Lung (tissue), 12 donors: ENCODE data around the gene MED12L. TPM values are rescaled to one million over a fixed set of nuclear protein-coding genes. Genes with fewer than 3 reads are reported as not detected.
"Not testable (repeated sequence)": the region's sequence is repeated elsewhere in the genome, so short reads cannot be mapped to it uniquely, and the experiment has no call there.

ENCODE experiments used
- ATAC-seq: fragments of 200-7000 bp; cut with Tn5 transposase; one replicate; pipeline ENCODE4 v1.9.1; 2020; ENCODE audit warnings: moderate number of reproducible peaks; ENCODE audit not compliant: insufficient read depth, low FRiP score
- DNase-seq, 3 donors: peaks; one replicate each; pipeline ENCODE4 v3.0.0-alpha.2; 2013 to 2017
- H3K27ac ChIP-seq, 2 donors: one replicate each; pipeline ENCODE4 v1.5.1; 2013; ENCODE audit warnings: mild to moderate bottlenecking in 2 of 2, moderate library complexity in 2 of 2, control low read depth in 1 of 2, inconsistent platforms in 1 of 2, low read depth in 1 of 2, low read length in 1 of 2
- H3K27me3 ChIP-seq, 3 donors: one replicate each; pipeline ENCODE4 v1.5.1; 2013; ENCODE audit warnings: low read length in 2 of 3; ENCODE audit not compliant: control insufficient read depth in 3 of 3, insufficient read depth in 3 of 3
- H3K36me3 ChIP-seq, 4 donors: one replicate each; pipeline ENCODE4 v1.5.1; 2013; ENCODE audit warnings: low read length in 4 of 4, mild to moderate bottlenecking in 1 of 4, moderate library complexity in 1 of 4; ENCODE audit not compliant: control insufficient read depth in 4 of 4, insufficient read depth in 4 of 4
- H3K4me1 ChIP-seq, 5 donors: one replicate each; pipeline ENCODE4 v1.5.1; 2013; ENCODE audit warnings: low read length in 5 of 5, mild to moderate bottlenecking in 2 of 5, moderate library complexity in 1 of 5; ENCODE audit not compliant: control insufficient read depth in 5 of 5, insufficient read depth in 5 of 5
- H3K4me3 ChIP-seq: one replicate; pipeline ENCODE4 v1.5.1; 2013; ENCODE audit warnings: mild to moderate bottlenecking, control low read depth, moderate library complexity
- H3K9ac ChIP-seq, 2 donors: one replicate each; pipeline ENCODE4 v1.5.1; 2013; ENCODE audit warnings: low read length in 2 of 2, control low read depth in 1 of 2; ENCODE audit not compliant: insufficient read depth in 1 of 2
- H3K9me3 ChIP-seq, 4 donors: one replicate each; pipeline ENCODE4 v1.5.1; 2013; ENCODE audit warnings: low read length in 3 of 4, mild to moderate bottlenecking in 1 of 4, moderate library complexity in 1 of 4; ENCODE audit not compliant: control insufficient read depth in 4 of 4, insufficient read depth in 3 of 4
- WGBS, 2 donors: extraction: QIAGEN DNeasy Blood & Tissue Kit; methylation state at CpG; one replicate each; pipeline ENCODE4 v1.1.7; 2013; 5-methylcytosine and 5-hydroxymethylcytosine counted together
- polyA plus RNA-seq, 2 donors: library from polyadenylated mRNA; stranded (reverse); fragments of 200-250 nt; gene quantifications; one replicate each; pipeline ENCODE4 v1.2.1, GENCODE V29; 2013
- total RNA-seq, 2 donors: library from RNA; depleted of rRNA in 1 of 2; stranded (reverse); fragments of >200 nt in 1 of 2; gene quantifications; one replicate each; pipeline ENCODE4 v1.2.1, GENCODE V29; 2014 to 2021
- TF ChIP-seq, protein P1 (sequence below): IDR thresholded peaks from 2 replicates; pipeline ENCODE4 v1.5.1; 2012; ENCODE audit warnings: mild to moderate bottlenecking; ENCODE audit errors: control extremely low read depth, extremely low read depth
- donor health status: control.
- donor health status: control.
- donor health status: Bipolar disorder and iron deficiency.
- donor health status: healthy.
- donor health status: DM: yes; HTN: yes; CAD: no.

MED12L gene
- total and polyA plus RNA-seq, 4 donors = 0.02 to 0.82 (median 0.30) TPM

DNA sequence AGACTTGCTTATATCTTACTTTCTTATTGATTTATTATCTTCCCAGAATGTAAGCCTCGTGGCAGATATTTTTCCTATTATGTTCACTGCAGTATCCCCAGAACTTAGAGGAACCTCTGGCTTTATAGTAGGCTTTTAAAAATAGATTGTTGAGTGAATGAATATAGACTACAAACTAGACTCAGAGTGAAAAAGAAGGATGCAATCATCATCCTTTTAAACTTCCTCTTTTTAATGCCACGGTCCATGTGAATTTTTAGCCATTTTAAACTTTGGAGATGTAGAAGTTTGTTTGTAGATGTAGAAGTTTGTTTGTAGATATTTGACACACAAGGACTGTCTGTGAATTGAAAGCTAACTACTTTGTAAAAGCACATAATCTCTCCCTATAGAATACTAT lies 306.3 kb downstream of the MED12L start:
- TF ChIP-seq, protein P1, sequence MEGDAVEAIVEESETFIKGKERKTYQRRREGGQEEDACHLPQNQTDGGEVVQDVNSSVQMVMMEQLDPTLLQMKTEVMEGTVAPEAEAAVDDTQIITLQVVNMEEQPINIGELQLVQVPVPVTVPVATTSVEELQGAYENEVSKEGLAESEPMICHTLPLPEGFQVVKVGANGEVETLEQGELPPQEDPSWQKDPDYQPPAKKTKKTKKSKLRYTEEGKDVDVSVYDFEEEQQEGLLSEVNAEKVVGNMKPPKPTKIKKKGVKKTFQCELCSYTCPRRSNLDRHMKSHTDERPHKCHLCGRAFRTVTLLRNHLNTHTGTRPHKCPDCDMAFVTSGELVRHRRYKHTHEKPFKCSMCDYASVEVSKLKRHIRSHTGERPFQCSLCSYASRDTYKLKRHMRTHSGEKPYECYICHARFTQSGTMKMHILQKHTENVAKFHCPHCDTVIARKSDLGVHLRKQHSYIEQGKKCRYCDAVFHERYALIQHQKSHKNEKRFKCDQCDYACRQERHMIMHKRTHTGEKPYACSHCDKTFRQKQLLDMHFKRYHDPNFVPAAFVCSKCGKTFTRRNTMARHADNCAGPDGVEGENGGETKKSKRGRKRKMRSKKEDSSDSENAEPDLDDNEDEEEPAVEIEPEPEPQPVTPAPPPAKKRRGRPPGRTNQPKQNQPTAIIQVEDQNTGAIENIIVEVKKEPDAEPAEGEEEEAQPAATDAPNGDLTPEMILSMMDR = no peak
- Histone ChIP-seq H3K9me3 (no peaks in the 10 kb centered on the region), H3K36me3 (no peaks in the 10 kb centered on the region), H3K27me3 (no peaks in the 10 kb centered on the region), H3K4me3 (no peak overlapping the region), H3K9ac (no peak overlapping the region), H3K4me1 (no peaks in the 10 kb centered on the region), H3K27ac (no peak overlapping the region)
- WGBS, 2 donors = 50 to 63% methylated on average over 2 of the region's 2 CpGs
- ATAC-seq (no peak), DNase-seq (no peak)

DNA sequence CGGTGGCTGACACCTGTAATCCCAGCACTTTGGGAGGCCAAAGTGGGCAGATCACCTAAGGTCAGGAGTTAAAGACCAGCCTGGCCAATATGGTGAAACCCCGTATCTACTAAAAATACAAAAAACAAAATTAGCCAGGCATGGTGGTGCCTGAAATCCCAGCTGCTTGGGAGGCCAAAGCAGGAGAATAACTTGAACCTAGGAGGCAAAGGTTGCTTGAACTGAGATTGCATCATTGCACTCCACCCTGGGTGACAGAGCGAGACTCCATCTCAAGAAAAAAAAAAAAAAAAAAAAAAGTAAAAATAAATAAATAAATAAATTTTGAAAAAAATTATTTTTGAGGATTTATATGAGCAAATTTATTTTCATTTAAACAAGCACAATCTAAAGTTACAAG lies 306.7 kb downstream of the MED12L start:
- DNase-seq, H3K27ac ChIP-seq, H3K27me3 ChIP-seq, H3K36me3 ChIP-seq, H3K4me3 ChIP-seq, H3K9ac ChIP-seq, H3K9me3 ChIP-seq, ATAC-seq, H3K4me1 ChIP-seq: not testable (repeated sequence)
- WGBS, 2 donors = 86 to 89% methylated on average over 3 of the region's 3 CpGs

DNA sequence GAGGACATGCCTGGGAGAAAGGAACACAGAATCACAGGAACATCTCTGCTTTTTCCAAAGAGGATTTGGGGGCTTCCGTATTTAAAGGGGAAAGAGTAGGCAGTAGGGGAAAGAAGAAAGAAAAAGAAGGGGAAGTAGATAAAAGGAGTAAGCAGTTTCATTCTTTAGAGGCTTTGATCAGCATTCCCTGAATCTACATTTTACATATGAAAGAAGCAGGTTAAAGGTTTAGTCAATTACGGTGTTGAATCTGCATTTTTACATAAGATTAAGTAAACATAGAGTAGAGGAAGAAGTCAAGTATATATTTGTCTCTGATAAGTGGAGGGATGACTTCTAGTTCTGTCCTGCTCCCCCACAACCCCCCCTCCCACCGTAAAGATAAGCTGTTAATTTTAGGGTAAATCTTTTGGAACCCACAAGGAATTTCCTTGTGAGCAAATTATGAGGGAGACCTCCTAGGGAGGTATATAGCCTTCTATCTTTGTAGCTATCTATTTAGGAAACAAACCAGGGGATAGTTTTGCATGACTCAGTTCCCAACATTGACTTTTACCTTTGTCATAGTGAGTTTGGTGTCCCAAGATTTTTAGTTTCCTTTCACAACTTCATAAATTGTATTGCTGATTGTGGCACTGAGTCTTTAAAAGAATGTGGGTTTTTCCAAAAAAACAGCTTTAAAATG lies 307.8 kb downstream of the MED12L start:
- TF ChIP-seq, protein P1 = no peak
- 45 to 73% methylated on average over 3 of the region's 3 CpGs for WGBS, 2 donors
- H3K9me3 ChIP-seq = no peaks in the 10 kb centered on the region

DNA sequence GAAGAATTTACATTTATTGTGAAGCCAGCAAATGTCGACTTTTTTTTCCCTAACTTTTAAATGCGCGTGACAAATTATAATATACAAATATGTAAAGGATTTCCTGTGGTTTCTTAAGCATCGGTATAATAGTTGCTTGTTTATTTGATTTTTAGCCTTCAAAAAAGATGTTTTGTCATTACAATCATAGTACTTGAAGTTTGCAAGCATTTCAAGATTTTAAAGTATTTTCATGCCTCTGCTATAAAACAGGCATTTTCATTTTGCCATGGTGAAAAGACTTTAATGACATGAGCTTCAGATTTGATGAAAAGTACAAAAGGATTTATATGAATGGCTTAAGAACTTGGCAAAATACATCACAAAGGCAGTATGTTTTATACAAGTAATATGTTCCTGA lies 308.5 kb downstream of the MED12L start:
- Histone ChIP-seq H3K9me3 (no peaks in the 10 kb centered on the region), H3K4me1 (no peaks in the 10 kb centered on the region)
- TF ChIP-seq, protein P1 = no peak

More for the DNA sequence above, 307.8 kb downstream of the MED12L start:
- Histone ChIP-seq H3K4me3 (no peak overlapping the region), H3K36me3 (no peaks in the 10 kb centered on the region), H3K27ac (no peak overlapping the region), H3K4me1 (no peaks in the 10 kb centered on the region), H3K27me3 (no peaks in the 10 kb centered on the region), H3K9ac (no peak overlapping the region)
- DNase-seq = no peak
- no peak for ATAC-seq

More for the DNA sequence above, 308.5 kb downstream of the MED12L start:
- Histone ChIP-seq H3K27me3 (no peaks in the 10 kb centered on the region), H3K36me3 (no peaks in the 10 kb centered on the region), H3K4me3 (no peak overlapping the region), H3K27ac (no peak overlapping the region), H3K9ac (no peak overlapping the region)
- WGBS, 2 donors = 58 to 67% methylated on average over 4 of the region's 4 CpGs
- ATAC-seq = no peak
- no peak for DNase-seq
